Left forelimb (tissue), 1 donor: ENCODE results near the gene KNDC1.

Experiments
- DNase-seq: peaks from one replicate; pipeline ENCODE4 v3.0.0-alpha.2; 2018; ENCODE audit warnings: low spot score

Gene KNDC1

DNA sequence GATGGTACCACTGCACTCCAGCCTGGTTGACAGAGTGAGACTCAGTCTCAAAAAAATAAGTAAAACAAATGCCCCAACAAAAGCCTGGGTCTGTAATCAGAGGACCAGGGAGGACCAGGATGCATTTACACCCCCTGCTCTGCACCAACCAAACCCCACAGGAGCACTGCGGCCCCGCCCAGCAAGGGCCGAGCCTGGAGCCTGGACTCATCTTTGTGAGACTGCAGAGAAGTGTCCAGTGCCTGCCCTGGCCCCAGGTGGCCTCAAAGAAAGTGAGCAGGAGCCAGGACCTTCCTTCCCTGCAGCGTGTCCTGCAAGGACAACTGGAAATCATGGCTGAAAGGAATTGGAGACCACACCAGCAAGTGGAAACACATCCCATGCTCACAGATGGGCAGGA is 31.6 kb downstream of the KNDC1 start:
- no peak for DNase-seq

DNA sequence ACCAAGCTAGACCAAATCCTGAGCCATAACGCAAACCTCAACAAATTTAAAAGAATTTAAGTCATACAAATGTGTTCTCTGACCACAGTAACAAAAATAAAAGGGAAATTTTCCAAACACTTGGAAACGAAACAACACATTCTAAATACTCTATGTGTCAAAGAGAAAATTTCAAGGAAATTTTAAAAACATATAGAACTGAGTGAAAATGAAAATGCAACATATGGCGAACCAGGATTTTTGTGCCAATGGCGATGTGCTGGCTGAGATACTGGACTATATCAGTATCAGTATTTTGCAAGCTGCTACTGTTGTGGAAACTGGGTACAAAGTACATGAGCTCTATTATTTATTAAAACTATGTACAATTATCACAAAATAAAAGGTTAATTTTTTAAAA is 34.1 kb downstream of the KNDC1 start:
- no peak for DNase-seq

DNA sequence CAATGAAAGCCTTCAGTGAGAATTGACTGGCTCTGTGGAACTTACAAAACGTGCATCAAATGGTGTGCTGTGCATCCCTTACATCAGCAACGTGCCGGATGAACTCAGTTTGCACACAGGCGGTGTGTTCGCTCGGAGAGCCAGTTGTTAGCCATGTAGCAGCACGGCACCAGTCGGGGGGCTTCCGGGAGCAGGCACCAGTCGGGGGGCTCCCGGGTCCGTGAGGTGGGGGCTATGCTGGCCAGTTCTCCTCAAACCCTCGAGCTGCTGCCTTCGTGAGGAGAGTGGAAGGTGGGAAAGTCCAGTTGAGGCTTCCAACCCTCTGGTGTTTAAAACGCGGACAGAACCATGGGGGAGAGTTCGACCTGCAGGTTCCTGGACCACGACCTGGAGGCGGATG is 35.1 kb downstream of the KNDC1 start:
- no peak for DNase-seq

DNA sequence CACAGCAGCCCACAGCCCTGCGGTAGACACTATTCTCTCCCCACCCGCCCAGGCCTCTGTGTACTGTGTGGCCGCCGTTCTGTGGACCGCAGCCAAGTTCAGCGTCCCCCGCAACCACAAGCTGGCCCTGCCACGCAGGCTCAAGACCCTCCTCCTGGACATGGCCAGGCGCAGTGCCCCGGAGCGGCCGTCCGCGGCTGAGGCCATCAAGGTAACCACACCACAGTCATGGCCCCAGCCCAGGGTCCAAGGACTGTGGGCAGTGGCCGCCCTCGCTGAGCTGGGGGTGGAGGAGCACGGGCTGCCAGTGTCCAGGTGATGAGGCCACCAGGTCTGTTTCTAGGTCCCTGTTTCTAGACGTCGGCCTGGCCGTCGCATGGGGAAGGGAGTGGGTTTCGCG is 35.6 kb downstream of the KNDC1 start:
- DNase-seq, result no peak

DNA sequence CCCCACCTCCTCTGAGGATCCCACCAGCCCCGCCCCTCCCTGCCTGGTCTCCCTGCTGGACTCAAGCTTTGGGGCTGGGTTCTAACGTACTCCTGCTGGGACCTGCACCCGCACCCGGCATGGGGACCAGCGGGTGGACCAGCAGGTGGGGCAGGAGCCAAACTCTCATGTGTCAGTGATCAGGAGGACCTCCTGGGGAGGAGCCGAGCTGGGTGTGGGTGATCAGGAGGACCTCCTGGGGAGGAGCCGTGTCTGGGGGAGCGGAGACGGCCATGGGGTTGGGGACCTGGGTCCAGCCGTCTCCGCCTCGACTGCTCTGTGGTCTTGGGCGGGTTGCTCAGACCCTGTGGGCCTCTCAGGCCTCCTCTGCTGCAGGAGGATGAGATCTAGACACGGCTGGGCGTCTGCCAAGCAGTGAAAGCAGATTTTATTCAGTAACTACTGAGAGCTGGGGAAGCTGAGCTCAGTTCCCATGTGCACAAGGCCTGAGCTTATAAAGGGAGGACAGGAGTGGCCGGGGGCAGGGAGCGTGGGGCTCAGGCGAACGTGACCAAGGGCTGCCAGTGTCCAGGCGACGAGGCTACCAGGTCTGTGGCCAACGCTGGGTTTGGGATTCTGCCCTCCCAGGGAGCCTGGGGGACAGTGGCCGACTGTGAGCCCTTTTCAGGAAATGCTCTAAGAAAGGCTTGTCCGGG is 36.3 kb downstream of the KNDC1 start:
- DNase-seq, result no peak

DNA sequence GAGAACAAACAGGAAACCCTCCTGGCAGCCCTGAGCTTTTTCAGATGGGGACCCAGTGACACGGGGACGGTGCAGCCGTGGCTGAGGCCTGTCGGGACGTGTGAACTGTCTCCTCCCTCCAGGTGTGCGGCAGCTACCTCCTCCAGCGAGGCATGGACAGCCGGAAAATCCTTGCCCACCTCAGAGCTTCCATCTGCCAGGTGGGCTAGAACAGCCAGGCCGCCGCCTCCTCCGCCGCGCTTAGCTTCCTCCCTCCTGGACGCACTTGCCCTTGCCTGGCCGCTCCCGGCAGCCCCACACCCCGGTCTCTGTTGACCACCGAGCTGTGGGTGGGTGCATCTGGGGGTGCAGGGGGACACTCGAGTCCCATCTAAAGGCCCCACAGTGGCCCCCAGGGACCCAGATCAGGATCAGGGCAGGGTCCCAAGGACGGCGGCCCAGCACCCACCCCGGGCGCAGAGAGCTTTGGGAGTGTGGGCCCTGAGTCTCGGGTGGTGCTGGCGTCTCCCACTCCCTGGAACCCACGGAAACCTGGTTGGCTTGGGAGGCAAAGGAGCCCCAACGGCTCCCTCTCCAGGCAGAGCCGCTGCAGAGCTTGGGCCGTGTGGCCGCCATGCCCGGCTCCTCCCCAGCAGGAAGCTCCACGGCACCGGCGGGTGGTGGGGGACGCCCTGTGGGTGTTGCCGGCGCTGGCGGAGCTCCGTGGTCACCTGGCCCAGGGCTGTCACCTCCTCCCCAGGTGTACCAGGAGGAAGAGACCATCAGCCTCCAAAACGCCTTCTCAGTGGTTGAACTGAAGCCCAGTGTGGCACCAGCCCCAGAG is 37.1 kb downstream of the KNDC1 start:
- DNase-seq, result no peak

DNA sequence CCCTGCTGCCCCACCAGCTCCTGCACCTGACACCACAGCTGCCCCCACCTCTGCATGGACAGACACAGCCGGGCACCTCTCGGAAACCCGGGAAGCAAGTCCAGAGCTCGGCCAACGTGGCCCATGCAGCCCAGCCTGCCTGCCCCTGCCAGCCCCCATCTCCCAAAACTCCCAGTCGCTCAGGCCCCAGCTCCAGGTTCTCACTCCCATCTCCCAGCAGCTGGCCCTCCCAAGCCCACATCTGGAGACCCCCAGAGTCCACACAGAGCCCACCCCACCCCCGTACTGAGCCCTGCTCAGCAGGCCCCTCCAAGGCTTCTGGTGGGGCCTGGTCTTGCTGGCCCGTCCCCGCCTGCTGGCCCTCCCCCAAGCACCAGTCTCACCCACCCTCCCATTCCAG is 37.8 kb downstream of the KNDC1 start:
- no peak for DNase-seq

DNA sequence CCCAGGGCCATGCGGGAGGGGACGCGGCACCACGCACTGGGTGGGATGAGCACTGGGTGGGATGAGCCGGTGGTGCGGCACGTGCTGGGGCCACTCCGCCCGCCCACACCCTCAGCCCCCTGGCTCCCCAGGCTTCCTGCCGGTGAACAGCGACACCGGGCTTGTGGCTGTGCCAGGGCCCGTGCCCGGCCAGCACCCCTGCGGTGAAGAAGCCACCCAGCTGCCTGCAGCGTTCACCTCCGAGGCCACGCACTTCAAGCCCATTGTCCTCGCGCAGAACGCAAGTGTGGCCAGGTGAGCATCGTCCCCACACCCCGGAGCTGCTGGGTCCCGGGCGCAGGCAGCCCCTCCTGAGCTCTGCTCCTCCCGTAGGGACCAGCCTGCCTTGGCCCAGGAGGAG is 38.2 kb downstream of the KNDC1 start:
- no peak for DNase-seq

DNA sequence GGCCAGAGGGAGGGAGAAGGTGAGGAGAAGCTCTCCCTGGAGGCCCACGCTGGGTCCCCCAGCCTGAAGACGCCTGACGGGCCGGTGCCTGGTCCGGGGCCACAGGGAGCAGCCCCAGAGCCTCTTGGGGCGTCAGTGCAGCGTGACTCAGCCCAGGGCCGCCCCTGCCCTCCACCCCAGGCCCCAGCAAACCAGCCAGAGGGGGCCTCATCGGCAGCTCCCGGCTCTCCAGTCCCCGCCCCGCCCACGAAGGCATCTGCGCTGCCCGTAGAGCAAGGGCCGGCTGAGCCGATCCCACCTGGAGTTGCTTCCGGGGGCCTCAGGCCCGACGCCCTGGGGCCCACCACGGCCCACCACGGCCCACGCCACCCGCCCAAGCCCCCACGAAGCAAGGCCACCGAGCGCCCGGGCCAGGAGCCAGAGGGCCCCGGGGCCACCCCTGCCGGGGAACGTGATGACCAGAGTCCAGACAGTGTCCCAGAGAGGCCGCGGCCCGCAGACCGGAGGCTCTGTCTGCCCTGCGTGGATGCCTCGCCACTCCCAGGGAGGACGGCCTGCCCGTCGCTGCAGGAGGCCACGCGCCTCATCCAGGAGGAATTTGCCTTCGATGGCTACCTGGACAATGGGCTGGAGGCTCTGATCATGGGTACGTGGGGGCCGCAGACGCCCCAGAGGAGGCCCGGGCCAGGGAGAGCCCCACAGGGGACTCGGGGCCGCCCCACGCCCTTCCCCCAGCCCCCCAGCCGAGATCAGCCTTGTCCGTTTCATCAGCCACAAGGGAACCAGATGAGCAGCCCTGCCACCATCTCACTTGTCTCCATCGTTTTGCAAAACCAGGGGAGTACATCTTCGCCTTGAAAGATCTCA is 38.8 kb downstream of the KNDC1 start:
- no peak for DNase-seq

DNA sequence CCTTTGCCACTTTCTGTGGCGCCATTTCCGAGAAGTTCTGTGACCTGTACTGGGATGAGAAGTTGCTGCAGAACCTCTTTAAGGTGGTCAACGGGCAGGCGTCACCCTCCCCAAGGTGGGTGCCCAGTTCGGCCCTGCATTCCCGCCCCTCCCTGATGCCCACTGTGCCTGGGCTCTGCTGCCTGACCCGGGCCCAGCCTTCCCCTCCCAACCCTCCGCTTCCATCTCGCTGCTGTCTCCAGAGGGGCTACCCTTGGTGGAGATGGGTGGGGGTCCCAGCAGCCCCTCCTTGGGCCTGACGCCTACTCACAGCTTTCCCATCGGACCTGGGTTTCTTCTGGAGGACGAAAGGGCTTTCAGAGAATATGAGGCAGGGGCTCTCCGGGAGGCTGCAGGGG is 39.5 kb downstream of the KNDC1 start:
- no peak for DNase-seq

DNA sequence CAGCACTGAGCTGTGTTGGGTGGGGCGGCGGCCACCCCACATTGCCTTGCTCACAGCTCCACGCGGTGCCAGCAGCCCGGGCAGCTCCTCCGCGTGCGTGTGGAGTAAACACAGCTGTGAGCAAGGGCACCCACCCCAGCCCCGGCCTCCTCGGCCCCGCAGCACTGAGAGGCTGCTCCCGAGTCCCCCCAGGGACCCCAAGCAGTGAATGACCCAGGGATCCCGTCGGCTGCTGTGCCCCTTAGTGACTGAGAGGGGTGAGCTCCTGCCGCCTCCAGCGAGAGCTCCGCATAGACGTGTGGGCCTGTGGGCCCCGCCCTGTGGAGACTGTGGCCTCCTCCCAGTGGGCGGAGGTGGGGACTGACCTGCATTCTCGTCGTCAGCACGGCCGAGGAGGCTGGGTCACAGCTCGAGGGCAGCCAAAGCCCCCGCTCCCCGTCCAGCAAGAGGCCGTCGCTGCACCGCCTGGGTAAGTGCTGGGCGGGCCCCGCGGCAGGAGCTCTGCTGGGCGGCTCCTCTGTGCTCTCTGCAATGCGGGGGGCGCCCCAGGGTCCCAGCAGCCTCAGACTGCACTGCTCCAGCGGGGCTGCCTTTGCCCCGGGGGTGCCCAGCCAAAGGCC is 40.1 kb downstream of the KNDC1 start:
- DNase-seq, result no peak

DNA sequence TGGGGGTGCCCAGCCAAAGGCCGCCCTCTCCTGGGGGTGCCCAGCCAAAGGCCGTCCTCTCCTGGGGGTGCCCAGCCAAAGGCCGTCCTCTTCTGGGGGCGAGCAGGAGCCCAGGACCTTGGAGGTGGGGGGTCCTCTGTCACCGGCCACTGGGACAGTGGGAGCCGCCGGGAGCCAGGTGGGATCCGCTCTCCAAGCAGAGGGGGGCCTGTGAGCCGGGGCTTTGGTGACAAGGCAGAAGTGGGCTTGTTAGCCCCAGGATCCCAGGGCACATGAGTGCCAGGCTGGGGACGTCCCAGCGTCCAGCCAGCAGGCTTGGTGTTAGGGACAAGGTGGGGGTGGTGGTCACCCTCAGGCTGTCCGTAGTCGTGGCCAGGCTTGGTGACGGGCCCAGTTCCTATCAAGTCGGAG is 40.6 kb downstream of the KNDC1 start:
- no peak for DNase-seq

DNA sequence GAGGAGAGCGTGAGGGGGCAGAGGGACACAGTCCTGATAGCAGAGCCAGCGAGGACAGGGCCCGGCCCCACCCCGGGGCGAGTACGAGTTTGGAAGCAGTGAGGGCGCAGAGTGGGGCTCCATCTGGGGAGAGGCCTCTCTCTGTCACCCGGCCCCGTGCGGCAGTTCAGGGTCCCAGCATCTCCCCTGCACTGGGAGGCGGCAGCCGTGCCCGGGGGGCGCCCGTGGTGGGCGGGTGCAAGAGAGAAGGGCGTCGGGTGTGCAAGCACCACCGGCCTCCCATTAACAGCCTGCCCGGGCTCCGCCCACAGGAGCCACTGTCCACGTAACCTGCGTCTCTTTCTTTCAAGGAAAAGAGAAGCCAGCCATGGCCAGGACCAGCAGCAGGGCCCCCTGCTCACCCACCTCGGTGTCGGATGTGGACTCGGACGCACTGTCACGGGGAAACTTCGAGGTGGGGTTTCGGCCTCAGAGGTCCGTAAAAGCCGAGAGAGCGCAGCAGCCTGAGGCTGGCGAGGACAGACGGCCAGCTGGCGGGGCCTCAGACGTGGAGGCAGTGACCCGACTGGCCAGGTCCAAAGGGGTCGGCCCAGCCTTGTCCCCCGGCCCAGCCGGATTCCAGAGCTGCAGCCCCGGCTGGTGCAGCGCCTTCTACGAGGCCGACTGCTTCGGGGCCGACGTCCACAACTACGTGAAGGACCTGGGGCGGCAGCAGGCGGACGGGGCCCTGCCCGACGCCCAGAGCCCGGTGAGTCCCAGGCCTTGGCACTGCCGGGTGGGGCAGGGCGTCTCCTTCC is 41.3 kb downstream of the KNDC1 start:
- no peak for DNase-seq

DNA sequence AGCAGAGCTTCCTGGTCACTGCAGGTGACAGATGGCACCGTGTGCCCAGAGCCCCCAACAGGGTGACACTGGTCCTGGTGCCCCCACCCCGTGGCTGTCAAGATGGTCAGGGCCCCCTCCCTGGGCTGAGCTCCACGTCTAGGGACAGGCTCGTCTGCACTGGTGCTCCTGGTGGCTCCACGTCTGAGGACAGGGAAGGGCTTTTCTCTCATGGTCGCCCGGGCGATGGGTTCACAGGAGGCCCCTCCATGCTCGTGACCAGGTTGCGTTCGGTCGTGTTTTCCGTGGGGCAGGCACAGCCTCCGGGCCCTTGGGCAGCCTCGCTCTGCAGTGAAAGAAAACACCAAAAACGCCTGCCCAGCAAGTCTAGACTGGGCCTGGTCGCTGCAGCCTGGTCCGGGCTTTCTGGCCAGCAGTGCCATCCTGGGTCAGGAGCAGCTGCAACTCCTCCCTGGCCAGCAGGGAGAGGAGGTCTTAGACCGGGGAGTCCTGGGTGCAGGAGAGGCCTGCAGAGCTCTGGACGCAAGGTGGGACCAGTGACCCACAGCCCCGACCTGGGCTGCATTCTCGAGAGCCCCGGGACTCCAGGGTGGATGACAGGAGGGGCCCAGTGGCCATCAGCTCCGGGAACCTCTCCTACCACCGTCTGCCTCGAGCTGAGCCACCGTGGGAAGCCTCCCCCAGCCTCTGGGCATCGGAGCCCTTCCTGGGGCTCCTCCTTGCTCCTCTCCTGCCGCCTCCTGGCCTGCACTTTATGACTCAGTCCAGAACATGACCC is 42.1 kb downstream of the KNDC1 start:
- DNase-seq, result no peak

DNA sequence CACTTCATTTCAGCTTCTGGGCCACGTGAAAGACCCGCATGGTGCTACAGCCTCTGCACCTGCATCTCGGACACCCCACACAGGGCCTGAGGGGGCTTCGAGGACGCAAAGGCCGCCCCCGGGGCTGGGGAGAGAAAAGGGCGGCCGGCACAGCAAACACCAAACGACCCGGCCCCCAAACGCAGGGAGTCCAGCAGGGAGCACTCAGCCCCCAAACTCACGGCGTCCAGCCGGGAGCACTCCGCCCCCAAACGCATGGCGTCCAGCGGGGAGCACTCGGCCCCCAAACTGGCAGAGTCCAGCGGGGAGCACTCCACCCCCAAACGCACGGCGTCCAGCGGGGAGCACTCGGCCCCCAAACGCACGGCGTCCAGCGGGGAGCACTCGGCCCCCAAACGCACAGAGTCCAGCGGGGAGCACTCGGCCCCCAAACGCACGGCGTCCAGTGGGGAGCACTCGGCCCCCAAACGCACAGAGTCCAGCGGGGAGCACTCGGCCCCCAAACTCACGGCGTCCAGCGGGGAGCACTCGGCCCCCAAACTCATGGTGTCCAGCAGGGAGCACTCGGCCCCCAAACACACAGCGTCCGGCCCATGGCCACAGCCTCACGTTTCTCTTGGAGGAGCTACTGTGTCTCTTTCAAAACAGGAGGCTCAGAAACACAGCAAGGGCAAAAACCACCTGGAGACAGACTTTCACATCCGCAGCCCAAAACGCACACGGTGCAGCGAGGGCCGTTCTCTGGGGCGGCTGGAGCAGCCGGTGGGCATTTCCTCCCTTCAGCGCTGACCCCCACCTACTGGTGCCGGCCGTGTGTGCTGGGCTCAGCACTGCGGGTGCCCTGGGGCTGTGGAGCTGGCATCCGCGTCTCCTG is 43.0 kb downstream of the KNDC1 start:
- DNase-seq, result no peak

DNA sequence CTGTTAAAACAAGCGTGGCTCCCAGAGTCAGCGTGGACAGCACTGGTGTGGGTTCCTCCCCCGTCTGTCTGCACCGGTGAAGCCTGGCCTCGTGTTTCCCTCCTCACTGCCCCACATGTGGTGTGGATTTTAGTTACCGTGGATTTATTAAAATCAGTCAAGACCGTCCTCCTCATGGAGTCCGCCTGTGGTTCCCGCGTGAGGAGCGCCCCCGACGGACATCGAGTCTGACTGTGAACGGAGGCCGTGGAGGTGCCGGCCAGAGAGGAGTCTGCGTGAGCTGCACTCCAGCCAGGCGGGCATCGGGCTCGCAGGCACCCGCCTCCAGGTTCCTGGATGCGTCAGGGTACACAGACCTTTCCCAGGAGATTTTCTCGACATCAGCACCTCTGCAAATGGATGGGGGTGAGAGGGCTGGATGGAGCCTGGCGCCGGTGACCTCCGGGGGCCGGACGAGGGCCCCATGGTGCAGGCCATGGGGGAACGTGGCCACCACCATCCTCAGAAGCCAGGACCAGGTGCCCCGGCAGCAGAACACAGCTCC is 43.7 kb downstream of the KNDC1 start:
- DNase-seq, result no peak

DNA sequence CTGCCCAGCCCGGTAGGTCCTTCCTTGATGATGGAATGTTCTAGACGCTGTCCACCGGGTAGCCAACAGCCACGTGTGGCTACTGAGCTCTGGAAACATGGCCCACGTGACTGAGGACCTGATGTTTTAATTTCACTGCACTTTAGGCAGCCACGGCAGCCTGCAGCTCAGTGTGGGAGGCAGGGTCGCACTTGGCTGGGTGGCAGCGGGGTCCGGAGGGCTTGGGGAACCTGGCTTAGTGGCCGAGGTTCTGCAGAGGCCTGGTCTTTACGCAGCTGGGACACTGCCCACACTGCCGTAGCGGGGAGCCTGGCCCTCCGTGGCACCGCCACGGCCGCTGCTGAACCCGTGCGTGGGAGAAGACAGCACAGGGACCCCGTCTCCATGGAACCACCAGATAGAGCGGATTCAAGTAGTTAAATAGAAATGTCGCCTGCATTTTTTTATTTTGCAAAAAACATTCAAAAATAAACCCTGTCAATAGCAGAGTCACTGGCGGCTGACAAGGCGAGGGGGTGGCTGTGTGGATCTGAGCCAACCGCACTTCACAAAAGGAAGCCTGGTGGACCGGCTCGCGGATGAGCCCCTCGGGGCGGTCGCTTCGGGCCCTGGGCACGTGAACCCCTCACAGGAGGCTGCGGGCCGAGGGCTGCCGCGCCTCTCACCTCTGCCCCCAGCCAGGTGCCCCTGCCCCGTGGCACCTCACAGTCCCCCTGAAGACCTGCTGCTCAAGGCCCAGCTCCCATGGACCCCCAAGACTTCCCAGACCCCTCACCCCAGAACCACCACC is 44.4 kb downstream of the KNDC1 start:
- no peak for DNase-seq

DNA sequence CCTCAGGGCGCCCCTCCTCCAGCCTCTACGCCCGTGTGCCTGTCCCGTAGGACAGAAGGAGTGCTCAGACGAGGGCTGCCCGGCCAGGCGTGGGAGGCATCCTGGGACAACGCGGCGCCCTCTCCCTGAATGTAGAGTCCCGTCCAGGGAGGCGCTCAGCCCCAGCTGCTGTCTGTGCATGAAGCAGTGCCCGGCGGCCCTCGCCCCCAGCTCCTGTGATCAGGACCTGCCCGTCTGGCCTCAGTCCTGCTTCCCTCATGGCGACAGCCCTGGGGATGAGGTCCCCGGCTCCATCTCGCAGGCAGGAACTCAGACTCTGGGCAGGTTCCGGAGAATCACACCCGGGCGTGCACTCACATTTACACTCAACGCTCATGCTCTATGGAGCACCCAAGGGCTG is 45.1 kb downstream of the KNDC1 start:
- DNase-seq, result no peak
